ENCODE data around the gene CXCL1.

- no peak for TF ChIP-seq POLR2A (IDR thresholded peaks at IDR 0.05; ENCODE audit: low read depth, low read length)
- TF ChIP-seq PAX5 (IDR thresholded peaks at IDR 0.05; ENCODE audit: insufficient read depth, low read length, severe bottlenecking), result no peak
- no peak for TF ChIP-seq POLR2AphosphoS5 (IDR thresholded peaks at IDR 0.05; ENCODE audit: low read depth, low read length)
- TF ChIP-seq TAF1 (IDR thresholded peaks at IDR 0.05; ENCODE audit: low read depth, low read length), result no peak
- no peak for TF ChIP-seq POU2F2 (IDR thresholded peaks at IDR 0.05; ENCODE audit: low read depth, low read length)
- no peak for TF ChIP-seq SPI1 (IDR thresholded peaks at IDR 0.05; ENCODE audit: low read depth, low read length)
These were observed 46.2 kb upstream of the CXCL1 start for GRCh38 chr4:73822812-73823504.

Data from GM12891 (cell line).